GM18867 (cell line): ENCODE data around the gene ANKRD55.
"Not testable (repeated sequence)": the region's sequence is repeated elsewhere in the genome, so short reads cannot be mapped to it uniquely, and the experiment has no call there.

Source experiments
- ATAC-seq: cut with Tn5 transposase; IDR thresholded peaks from one replicate; pipeline ENCODE4 v1.9.1; 2021; ENCODE audit warnings: mild to moderate bottlenecking, moderate library complexity; ENCODE audit not compliant: unreplicated experiment

The ANKRD55 gene

GRCh38 chr5:56110646-56111403, 122.3 kb downstream of the ANKRD55 start:
- ATAC-seq: no peak

- ATAC-seq: no peak
Observed at GRCh38 chr5:56108246-56108645, 124.9 kb downstream of the ANKRD55 start.

GRCh38 chr5:56106837-56107236, 126.3 kb downstream of the ANKRD55 start:
- no peak for ATAC-seq

- ATAC-seq: no peak
Observed at GRCh38 chr5:56105511-56106291, 127.4 kb downstream of the ANKRD55 start.

- ATAC-seq: no peak
Observed at GRCh38 chr5:56102889-56103288, 130.2 kb downstream of the ANKRD55 start.

- ATAC-seq: not testable (repeated sequence)
Observed at GRCh38 chr5:56102207-56102606, 130.9 kb downstream of the ANKRD55 start.

GRCh38 chr5:56101180-56101579, 131.9 kb downstream of the ANKRD55 start:
- no peak for ATAC-seq

GRCh38 chr5:56100439-56101176, 132.5 kb downstream of the ANKRD55 start:
- ATAC-seq: no peak

GRCh38 chr5:56099346-56099745, 133.8 kb downstream of the ANKRD55 start:
- no peak for ATAC-seq

GRCh38 chr5:56097055-56097454, 136.1 kb downstream of the ANKRD55 start:
- no peak for ATAC-seq

- ATAC-seq: peak; percentile 78
Observed at GRCh38 chr5:56095579-56096102, 137.5 kb downstream of the ANKRD55 start.

GRCh38 chr5:56094579-56095361, 138.4 kb downstream of the ANKRD55 start:
- peak; percentile 33 for ATAC-seq

GRCh38 chr5:56093970-56094369, 139.2 kb downstream of the ANKRD55 start:
- ATAC-seq: no peak

GRCh38 chr5:56092115-56092514, 141.0 kb downstream of the ANKRD55 start:
- ATAC-seq: no peak

- no peak for ATAC-seq
Observed at GRCh38 chr5:56091664-56092063, 141.5 kb downstream of the ANKRD55 start.

GRCh38 chr5:56090793-56091460, 142.2 kb downstream of the ANKRD55 start:
- no peak for ATAC-seq

GRCh38 chr5:56088967-56089829, 143.9 kb downstream of the ANKRD55 start:
- ATAC-seq: peak; percentile 93

- no peak for ATAC-seq
Observed at GRCh38 chr5:56088431-56088949, 144.6 kb downstream of the ANKRD55 start.

- ATAC-seq: no peak
Observed at GRCh38 chr5:56085193-56085592, 147.9 kb downstream of the ANKRD55 start.
